Esophagus squamous epithelium (tissue), 4 donors: ENCODE results near the gene TOP2B.

Experiments
- CTCF ChIP-seq, 6 experiments: fragments of 450-650 bp in 4 of 6; fragments of 200-600 bp in 2 of 6; sonication (generic) in 2 of 6; IDR thresholded peaks; one replicate each; pipeline ENCODE4 v1.5.1; 2016 to 2019; ENCODE audit warnings: antibody characterized with exemption in 6 of 6, mild to moderate bottlenecking in 4 of 6, moderate library complexity in 4 of 6
- POLR2A ChIP-seq, 4 donors: fragments of 450-650 bp; IDR thresholded peaks; one replicate each; pipeline ENCODE4 v1.6.1; 2017; ENCODE audit warnings: antibody characterized with exemption in 4 of 4, mild to moderate bottlenecking in 4 of 4, moderate library complexity in 3 of 4

- TF ChIP-seq CTCF (IDR thresholded peaks at IDR 0.05) (no peak), POLR2A (IDR thresholded peaks at IDR 0.05) (no peak)
Observed at GRCh38 chr3:25578059-25578458, 86.6 kb downstream of the TOP2B start.
